CD4-positive, alpha-beta T cell treated with Interleukin-15 for 1 hour (primary cell): ENCODE results near the gene PAPLN.
"Not testable (repeated sequence)": the region's sequence is repeated elsewhere in the genome, so short reads cannot be mapped to it uniquely, and the experiment has no call there.

Experiments used
- DNase-seq: peaks from one replicate; pipeline ENCODE4 v3.0.0-alpha.2; 2020

PAPLN gene

DNA sequence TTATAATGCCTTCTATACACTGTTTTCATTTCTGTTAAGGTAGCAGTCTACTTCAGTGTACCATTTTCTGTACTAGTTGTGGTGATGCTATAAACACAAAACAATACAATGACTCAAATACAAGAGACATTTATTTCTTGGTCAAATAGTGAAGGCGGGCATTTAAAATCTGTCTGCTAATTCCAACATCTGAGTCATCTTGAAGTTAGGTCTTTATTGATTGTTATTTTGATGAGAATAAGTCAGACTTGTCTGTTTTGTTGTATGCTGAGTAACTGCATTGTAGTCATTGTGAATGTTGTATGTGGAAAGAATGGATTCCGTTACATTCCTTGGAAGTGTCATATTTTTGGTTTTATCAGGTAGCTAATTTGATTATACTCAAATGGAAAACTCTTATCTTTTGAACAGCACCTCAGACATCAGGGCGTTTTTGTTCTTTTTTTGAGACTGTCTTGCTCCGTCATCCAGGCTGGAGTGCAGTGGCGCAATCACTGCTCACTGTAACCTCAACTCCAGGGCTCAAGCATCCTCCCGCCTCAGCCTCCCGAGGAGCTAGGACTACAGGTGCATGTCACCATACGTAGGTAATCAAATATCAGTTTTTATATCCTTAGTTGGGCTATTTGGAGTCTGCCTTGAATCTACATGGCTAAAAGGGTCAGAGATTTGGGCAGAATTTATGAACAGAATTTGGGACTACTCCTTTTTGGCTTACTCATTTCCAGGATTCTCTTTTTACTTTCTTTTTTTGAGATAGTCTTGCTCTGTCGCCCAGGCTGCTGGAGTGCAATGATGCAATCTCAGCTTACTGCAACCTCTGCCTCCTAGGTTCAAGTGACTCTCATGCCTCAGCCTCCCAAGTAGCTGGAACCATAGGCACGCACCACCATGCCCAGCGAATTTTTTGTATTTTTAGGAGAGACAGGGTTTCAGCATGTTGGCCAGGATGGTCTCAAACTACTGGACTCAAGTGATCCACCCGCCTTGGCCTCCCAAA, 56.8 kb downstream of the PAPLN start:
- no peak for DNase-seq

DNA sequence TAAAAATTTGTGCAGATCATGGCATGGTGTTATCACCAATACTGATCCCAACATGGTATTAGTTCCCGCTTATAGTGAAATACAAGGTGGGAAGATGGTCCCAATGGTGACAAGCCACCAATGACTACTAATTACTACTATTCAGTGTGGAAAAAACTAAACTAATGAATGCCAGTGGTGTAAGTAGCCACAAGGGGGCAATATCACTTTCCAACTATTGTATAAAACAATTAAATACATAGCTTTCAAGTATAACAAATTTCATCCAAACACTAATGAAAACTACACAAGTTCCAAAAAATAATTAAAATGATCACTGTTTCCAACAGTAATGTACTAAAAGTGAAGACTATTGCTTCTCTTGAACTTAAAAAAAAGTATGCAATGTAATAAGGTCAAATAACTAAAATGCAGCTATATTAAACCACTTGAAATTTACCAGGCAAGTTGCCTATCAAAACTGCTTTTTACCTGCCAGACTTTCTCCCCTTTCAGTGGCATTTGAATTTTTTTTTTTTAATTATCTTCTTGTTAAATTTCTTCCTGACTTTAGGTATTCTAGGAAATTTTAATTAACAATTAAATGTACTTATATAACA, 58.0 kb downstream of the PAPLN start:
- no peak for DNase-seq

DNA sequence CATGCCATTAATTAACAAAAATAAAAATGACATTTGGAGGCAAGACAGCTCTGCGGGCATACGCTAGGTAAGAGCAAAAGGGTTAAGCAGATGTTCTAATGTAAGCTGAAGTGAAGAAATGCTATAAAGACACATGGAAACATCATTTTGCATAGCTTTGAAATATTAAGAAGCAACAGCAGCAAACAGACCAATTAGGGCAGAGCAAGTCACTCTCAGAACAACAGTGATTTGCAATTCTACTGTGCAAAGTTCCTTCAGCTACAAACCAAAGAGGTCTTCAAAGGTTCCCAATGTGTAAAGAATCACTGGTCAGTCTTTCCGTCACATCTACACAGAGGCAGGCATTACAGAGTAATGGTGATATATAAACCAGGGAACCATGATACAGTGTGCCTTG, 68.2 kb downstream of the PAPLN start:
- no peak for DNase-seq

DNA sequence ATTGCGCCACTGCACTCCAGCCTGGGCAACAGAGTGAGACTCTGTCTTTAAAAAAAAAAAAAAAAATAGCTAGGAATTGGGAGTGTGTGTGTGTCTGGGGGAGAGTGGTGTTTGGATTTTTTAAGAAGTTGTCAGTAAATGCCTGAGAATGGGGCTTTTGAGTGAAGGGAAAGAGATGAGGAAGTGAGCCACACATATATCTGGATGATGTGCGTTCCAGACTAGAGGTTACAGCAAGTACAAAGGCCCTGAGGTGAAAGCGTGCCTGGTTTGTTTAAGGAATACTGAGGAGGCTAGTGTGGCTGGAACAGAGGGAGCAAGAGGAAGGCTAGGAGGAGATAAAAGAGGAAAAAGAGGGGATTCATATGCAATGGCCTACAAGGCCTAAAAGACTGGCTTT, 70.0 kb downstream of the PAPLN start:
- DNase-seq, result no peak

GRCh38 chr14:73309207-73309606, 71.9 kb downstream of the PAPLN start:
- not testable (repeated sequence) for DNase-seq

DNA sequence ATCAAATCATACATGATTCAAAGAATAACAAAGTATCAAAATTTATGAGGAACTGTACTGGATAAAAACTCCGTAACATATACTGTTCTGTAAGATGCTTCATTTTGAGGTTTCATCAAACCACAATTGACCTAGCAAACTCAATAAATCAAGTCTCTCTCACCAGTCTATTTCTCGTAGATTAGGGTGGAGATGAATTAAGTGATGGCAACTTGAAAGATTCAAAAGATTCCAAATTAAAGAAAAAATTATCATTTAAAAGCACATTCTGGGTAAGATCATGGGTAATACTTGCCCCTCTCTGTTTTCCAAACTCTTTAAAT, 74.4 kb downstream of the PAPLN start:
- DNase-seq, result no peak

- DNase-seq, result no peak
These were observed 75.4 kb downstream of the PAPLN start for GRCh38 chr14:73312687-73313086.

GRCh38 chr14:73313151-73313550, 75.8 kb downstream of the PAPLN start:
- DNase-seq, result no peak

DNA sequence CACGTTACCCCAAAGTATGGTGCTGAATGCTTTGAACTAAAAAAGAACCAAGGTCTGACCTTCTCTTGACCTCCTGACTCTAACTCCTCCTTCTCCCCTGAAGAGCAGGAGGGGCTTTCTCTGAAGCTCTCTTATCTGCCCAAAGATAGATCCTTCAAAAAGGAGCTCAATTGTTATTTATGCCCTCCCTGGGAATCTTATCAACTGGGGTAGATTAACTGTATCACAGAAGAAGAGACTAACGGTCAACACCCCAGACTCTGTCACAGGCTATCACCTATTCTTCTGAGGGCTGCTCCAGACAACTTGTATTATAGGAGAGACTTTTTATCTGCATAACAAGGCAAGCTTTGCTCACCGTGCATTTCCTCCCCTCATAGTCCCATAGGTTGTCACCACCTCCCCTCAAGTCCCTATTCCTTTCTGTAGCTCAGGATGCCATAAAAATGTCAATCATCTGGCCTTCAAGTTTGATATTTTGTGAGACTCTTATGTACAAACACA, 86.6 kb downstream of the PAPLN start:
- DNase-seq, result no peak
